Measurements from ENCODE around the gene HOXC6.

Gene HOXC6

DNA sequence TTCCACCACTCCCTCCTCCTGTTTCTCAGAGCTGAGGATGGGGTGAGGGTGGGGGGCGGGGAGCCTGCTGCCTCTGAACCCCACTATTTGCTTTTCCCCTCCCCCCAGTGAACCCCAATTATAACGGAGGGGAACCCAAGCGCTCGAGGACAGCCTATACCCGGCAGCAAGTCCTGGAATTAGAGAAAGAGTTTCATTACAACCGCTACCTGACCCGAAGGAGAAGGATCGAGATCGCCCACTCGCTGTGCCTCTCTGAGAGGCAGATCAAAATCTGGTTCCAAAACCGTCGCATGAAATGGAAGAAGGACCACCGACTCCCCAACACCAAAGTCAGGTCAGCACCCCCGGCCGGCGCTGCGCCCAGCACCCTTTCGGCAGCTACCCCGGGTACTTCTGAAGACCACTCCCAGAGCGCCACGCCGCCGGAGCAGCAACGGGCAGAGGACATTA, 26.5 kb downstream of the HOXC6 start:
- TF ChIP-seq, protein P1, sequence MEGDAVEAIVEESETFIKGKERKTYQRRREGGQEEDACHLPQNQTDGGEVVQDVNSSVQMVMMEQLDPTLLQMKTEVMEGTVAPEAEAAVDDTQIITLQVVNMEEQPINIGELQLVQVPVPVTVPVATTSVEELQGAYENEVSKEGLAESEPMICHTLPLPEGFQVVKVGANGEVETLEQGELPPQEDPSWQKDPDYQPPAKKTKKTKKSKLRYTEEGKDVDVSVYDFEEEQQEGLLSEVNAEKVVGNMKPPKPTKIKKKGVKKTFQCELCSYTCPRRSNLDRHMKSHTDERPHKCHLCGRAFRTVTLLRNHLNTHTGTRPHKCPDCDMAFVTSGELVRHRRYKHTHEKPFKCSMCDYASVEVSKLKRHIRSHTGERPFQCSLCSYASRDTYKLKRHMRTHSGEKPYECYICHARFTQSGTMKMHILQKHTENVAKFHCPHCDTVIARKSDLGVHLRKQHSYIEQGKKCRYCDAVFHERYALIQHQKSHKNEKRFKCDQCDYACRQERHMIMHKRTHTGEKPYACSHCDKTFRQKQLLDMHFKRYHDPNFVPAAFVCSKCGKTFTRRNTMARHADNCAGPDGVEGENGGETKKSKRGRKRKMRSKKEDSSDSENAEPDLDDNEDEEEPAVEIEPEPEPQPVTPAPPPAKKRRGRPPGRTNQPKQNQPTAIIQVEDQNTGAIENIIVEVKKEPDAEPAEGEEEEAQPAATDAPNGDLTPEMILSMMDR (IDR thresholded peaks at IDR 0.05; ENCODE audit: low read depth, low read length) = no peak

DNA sequence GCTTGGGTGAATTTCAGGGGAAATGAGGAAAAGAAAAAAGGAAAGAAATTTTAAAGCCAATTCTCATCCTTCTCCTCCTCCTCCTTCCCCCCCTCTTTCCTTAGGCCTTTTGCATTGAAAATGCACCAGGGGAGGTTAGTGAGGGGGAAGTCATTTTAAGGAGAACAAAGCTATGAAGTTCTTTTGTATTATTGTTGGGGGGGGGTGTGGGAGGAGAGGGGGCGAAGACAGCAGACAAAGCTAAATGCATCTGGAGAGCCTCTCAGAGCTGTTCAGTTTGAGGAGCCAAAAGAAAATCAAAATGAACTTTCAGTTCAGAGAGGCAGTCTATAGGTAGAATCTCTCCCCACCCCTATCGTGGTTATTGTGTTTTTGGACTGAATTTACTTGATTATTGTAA, 27.3 kb downstream of the HOXC6 start:
- DNase-seq (ENCODE audit: extremely low read depth, low read depth) = no peak
- TF ChIP-seq, protein P1 (IDR thresholded peaks at IDR 0.05; ENCODE audit: low read depth, low read length) = no peak

More for the DNA sequence above, 26.5 kb downstream of the HOXC6 start:
- DNase-seq (ENCODE audit: extremely low read depth, low read depth) = no peak

DNA sequence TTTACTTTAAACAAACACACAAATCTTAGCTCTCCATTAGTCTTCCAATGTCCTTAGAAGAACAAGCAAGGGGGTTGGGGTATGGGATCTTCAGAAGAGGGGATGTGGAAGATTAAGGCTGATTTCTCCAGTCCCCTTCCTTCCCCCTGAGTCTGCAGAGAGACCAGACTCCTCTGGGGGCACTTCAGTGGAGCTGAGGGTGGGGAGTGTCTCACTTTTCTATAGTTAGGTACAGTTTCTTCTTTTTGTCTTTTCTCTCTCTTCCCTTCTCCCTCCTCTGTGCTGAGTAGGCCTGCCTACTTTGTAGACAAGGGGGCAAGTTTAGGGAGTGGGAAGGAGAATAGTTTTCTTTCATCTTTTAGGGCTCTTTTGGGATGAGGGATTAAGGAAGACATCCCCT, 27.9 kb downstream of the HOXC6 start:
- TF ChIP-seq, protein P1 (IDR thresholded peaks at IDR 0.05; ENCODE audit: low read depth, low read length) = no peak
- DNase-seq (ENCODE audit: extremely low read depth, low read depth) = no peak

- TF ChIP-seq, protein P1 (IDR thresholded peaks at IDR 0.05; ENCODE audit: low read depth, low read length) = no peak
- DNase-seq (ENCODE audit: extremely low read depth, low read depth) = no peak
These were observed 30.0 kb downstream of the HOXC6 start for GRCh38 chr12:54058128-54058768.

GRCh38 chr12:54059668-54060067, 31.4 kb downstream of the HOXC6 start:
- DNase-seq (ENCODE audit: extremely low read depth, low read depth) = no peak
- TF ChIP-seq, protein P1 (IDR thresholded peaks at IDR 0.05; ENCODE audit: low read depth, low read length) = no peak

GRCh38 chr12:54060174-54060974, 32.1 kb downstream of the HOXC6 start:
- DNase-seq (ENCODE audit: extremely low read depth, low read depth) = no peak
- TF ChIP-seq, protein P1 (IDR thresholded peaks at IDR 0.05; ENCODE audit: low read depth, low read length) = no peak

Data from AG09319 (cell line).